DOHH2 (cell line): ENCODE results near the gene RBMS3.

ENCODE experiments used
- H3F3A ChIP-seq: fragments of 200-600 bp; sonication (generic), shearing (Covaris generic); 2 replicates; pipeline ENCODE4 v1.6.0; 2016; ENCODE audit warnings: antibody characterized with exemption, mild to moderate bottlenecking; ENCODE audit not compliant: control insufficient read depth, insufficient read depth
- H3K27ac ChIP-seq: fragments of 200-600 bp; sonication (generic); 2 replicates; pipeline ENCODE4 v1.5.1; 2014; ENCODE audit warnings: low read depth, mild to moderate bottlenecking, low read length, moderate library complexity
- H3K27me3 ChIP-seq: fragments of 200-600 bp; sonication (generic); 2 replicates; pipeline ENCODE4 v1.6.1; 2014; ENCODE audit warnings: mild to moderate bottlenecking, low read length, mixed read lengths; ENCODE audit not compliant: control insufficient read depth
- H3K36me3 ChIP-seq: fragments of 200-600 bp; sonication (generic); 2 replicates; pipeline ENCODE4 v1.6.1; 2014; ENCODE audit warnings: mild to moderate bottlenecking, low read length, moderate library complexity, mixed read lengths; ENCODE audit not compliant: control insufficient read depth
- H3K4me1 ChIP-seq: fragments of 200-600 bp; sonication (generic); 2 replicates; pipeline ENCODE4 v1.6.1; 2014; ENCODE audit warnings: mild to moderate bottlenecking, low read length, mixed read lengths; ENCODE audit not compliant: control insufficient read depth
- H3K4me2 ChIP-seq: fragments of 200-600 bp; sonication (generic); 2 replicates; pipeline ENCODE4 v1.6.0; 2014; ENCODE audit warnings: mild to moderate bottlenecking, low read length, moderate library complexity
- H3K4me3 ChIP-seq: fragments of 200-600 bp; sonication (generic); 2 replicates; pipeline ENCODE4 v1.5.1; 2014; ENCODE audit warnings: mild to moderate bottlenecking, low read length, mixed read lengths
- H3K79me2 ChIP-seq: fragments of 200-600 bp; sonication (generic); 2 replicates; pipeline ENCODE4 v1.6.1; 2014; ENCODE audit warnings: mild to moderate bottlenecking, low read length, mixed read lengths; ENCODE audit not compliant: control insufficient read depth
- H3K9me2 ChIP-seq: fragments of 200-600 bp; sonication (generic); replicated peaks from 2 replicates; pipeline ENCODE4 v1.6.1; 2014; ENCODE audit warnings: mild to moderate bottlenecking, low read length, mixed read lengths; ENCODE audit not compliant: control insufficient read depth
- H3K9me3 ChIP-seq: fragments of 200-600 bp; sonication (generic); 2 replicates; pipeline ENCODE4 v1.6.1; 2014; ENCODE audit warnings: antibody characterized with exemption, low read length, mixed read lengths; ENCODE audit not compliant: control insufficient read depth, insufficient read depth
- H4K20me1 ChIP-seq: fragments of 200-600 bp; sonication (generic); 2 replicates; pipeline ENCODE4 v1.6.0; 2014; ENCODE audit warnings: low read depth, mild to moderate bottlenecking, antibody characterized with exemption, low read length, moderate library complexity; ENCODE audit not compliant: control insufficient read depth, insufficient read depth
- CTCF ChIP-seq: fragments of 200-600 bp; sonication (generic); IDR thresholded peaks from one replicate; pipeline ENCODE4 v1.5.1; 2014; ENCODE audit warnings: antibody characterized with exemption, mild to moderate bottlenecking, low read depth, low read length; ENCODE audit not compliant: poor library complexity, severe bottlenecking
- EZH2phosphoT487 ChIP-seq: fragments of 200-600 bp; sonication (generic); IDR thresholded peaks from 2 replicates; pipeline ENCODE4 v1.6.1; 2017; ENCODE audit warnings: borderline replicate concordance, mild to moderate bottlenecking, antibody characterized with exemption, low read length, moderate library complexity, mixed read lengths

Gene RBMS3

GRCh38 chr3:29453284-29454001 is 172.6 kb downstream of the RBMS3 start:
- Histone ChIP-seq H3K9me2 (no peaks in the 10 kb centered on the region), H3K4me3 (no peak overlapping the region), H3K36me3 (no peaks in the 10 kb centered on the region), H3K79me2 (no peaks in the 10 kb centered on the region), H3K27ac (no peak overlapping the region), H3F3A (no peaks in the 10 kb centered on the region), H4K20me1 (no peaks in the 10 kb centered on the region), H3K27me3 (no peaks in the 10 kb centered on the region), H3K4me1 (no peaks in the 10 kb centered on the region), H3K4me2 (no peak overlapping the region), H3K9me3 (no peaks in the 10 kb centered on the region)
- no peak for TF ChIP-seq CTCF
- TF ChIP-seq EZH2phosphoT487: no peak

- no peak for TF ChIP-seq CTCF
- no peak for TF ChIP-seq EZH2phosphoT487
- Histone ChIP-seq H3K9me2 (no peaks in the 10 kb centered on the region), H3F3A (no peaks in the 10 kb centered on the region), H3K4me2 (no peak overlapping the region), H4K20me1 (no peaks in the 10 kb centered on the region), H3K4me1 (no peaks in the 10 kb centered on the region), H3K36me3 (no peaks in the 10 kb centered on the region), H3K4me3 (no peak overlapping the region), H3K79me2 (no peaks in the 10 kb centered on the region), H3K9me3 (no peaks in the 10 kb centered on the region), H3K27ac (no peak overlapping the region), H3K27me3 (no peaks in the 10 kb centered on the region)
Measured at GRCh38 chr3:29454161-29454611, 173.3 kb downstream of the RBMS3 start.

GRCh38 chr3:29456901-29457300 is 176.0 kb downstream of the RBMS3 start:
- Histone ChIP-seq H3K4me3 (no peak overlapping the region), H3K4me2 (no peak overlapping the region)
- TF ChIP-seq EZH2phosphoT487: no peak
- no peak for TF ChIP-seq CTCF

More at GRCh38 chr3:29456901-29457300, 176.0 kb downstream of the RBMS3 start:
- Histone ChIP-seq H4K20me1 (no peaks in the 10 kb centered on the region), H3K9me2 (no peaks in the 10 kb centered on the region), H3K79me2 (no peaks in the 10 kb centered on the region), H3K4me1 (no peaks in the 10 kb centered on the region), H3F3A (no peaks in the 10 kb centered on the region), H3K36me3 (no peaks in the 10 kb centered on the region), H3K9me3 (no peaks in the 10 kb centered on the region), H3K27me3 (no peaks in the 10 kb centered on the region), H3K27ac (no peak overlapping the region)
